Measurements from ENCODE around the gene LRBA. TPM values are rescaled to one million over a fixed set of nuclear protein-coding genes. Genes with fewer than 3 reads are reported as not detected.

The LRBA gene
- total and polyA plus RNA-seq, 9 donors: 9.7 to 49.2 (median 30.4) TPM

DNA sequence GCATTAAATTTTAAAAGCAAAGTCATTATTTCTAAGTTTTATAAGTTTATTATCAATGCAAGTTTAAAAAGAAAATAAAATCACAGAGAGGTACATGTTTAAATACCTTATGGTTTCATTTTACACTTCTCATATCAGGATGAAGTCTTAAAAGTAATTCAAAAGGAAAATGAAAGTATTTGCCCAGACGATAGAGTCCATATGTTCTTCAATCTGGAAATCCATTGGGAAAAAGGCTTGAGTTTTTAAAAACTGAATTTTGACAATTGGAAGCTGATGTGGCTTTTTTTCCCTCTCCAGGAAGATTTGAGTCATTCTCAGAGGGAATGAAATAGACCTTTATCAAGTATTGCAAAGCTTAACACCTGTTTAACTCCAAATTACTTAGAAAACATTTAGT lies 396.0 kb downstream of the LRBA start:
- Histone ChIP-seq H3K4me3 (no peak overlapping the region), H3K36me3 (no peaks in the 10 kb centered on the region), H3K27me3 (no peaks in the 10 kb centered on the region), H3K4me1 (ENCODE audit: insufficient read depth) (no peaks in the 10 kb centered on the region), H3K9me3 (no peaks in the 10 kb centered on the region), H3K27ac (no peak overlapping the region)
- intact Hi-C loops (cut with DNase I): no loop called here
- DNase-seq: no peak
- TF ChIP-seq, protein P1, sequence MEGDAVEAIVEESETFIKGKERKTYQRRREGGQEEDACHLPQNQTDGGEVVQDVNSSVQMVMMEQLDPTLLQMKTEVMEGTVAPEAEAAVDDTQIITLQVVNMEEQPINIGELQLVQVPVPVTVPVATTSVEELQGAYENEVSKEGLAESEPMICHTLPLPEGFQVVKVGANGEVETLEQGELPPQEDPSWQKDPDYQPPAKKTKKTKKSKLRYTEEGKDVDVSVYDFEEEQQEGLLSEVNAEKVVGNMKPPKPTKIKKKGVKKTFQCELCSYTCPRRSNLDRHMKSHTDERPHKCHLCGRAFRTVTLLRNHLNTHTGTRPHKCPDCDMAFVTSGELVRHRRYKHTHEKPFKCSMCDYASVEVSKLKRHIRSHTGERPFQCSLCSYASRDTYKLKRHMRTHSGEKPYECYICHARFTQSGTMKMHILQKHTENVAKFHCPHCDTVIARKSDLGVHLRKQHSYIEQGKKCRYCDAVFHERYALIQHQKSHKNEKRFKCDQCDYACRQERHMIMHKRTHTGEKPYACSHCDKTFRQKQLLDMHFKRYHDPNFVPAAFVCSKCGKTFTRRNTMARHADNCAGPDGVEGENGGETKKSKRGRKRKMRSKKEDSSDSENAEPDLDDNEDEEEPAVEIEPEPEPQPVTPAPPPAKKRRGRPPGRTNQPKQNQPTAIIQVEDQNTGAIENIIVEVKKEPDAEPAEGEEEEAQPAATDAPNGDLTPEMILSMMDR (IDR thresholded peaks at IDR 0.05): no peak
- no peak for TF ChIP-seq POLR2A (IDR thresholded peaks at IDR 0.05)
- WGBS, 3 donors: 5 to 9% (median 9%) methylated on average over 1 of the region's 1 CpG

DNA sequence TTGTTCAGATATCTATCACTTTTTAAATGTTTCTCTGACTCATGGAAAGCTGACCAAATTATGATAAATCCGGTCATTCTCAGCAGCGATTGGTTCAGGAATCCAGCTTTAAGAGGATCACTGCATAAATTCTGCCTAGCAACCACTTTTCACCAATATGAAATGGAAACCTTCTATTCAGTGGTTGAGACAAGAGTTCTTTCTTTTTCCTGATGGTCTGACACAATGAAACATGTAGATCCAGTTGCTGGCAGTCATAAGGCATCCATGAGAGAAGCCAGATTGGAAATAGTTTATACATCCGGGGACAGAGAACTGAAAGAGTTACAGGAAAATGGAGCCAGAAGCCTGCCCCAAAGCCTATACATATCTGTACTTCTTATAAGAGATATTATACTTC lies 406.0 kb downstream of the LRBA start:
- no peak overlapping the region for H3K27ac ChIP-seq
- WGBS, 3 donors: 95 to 99% (median 96%) methylated on average over 3 of the region's 3 CpGs
- no peak for TF ChIP-seq POLR2A (IDR thresholded peaks at IDR 0.05)
- TF ChIP-seq, protein P1 (IDR thresholded peaks at IDR 0.05): no peak
- no peak for TF ChIP-seq EP300 (IDR thresholded peaks at IDR 0.05)
- no peaks in the 10 kb centered on the region for H3K9me3 ChIP-seq
- no peaks in the 10 kb centered on the region for H3K36me3 ChIP-seq
- no peak overlapping the region for H3K4me3 ChIP-seq
- no peaks in the 10 kb centered on the region for H3K4me1 ChIP-seq (ENCODE audit: insufficient read depth)
- DNase-seq: no peak
- no peaks in the 10 kb centered on the region for H3K27me3 ChIP-seq
- intact Hi-C loops (cut with DNase I): no loop called here

DNA sequence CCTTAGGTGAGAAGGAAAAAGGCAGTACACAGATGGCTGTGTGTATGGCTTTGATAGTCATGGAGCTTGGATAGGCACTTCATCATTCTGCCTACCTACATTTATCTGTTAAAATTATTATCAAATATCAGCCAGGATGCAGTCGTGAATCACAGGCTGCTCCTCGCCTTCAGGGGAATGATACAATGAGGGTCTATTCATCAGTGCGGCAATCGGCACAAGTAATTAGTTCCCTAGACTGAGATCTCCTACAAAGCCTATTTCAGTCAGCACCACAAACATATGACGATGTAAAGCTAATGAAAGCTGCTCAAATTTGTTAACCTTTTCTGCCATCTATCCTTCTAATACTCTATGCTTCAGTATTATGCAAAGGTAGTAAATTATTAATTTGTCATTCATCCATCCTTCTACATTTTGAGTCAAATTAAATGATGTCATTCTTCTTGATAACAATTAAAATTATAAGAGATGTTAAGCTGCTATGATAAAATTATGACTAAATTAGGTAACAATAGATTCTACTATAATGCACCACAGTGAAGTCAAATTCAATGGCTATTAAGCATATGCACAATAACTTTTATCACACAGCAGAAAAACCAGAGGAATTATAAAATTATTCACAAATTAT lies 414.2 kb downstream of the LRBA start:
- no peak for DNase-seq
- Histone ChIP-seq H3K4me3 (no peak overlapping the region), H3K4me1 (ENCODE audit: insufficient read depth) (no peaks in the 10 kb centered on the region), H3K27me3 (no peaks in the 10 kb centered on the region), H3K9me3 (no peaks in the 10 kb centered on the region), H3K36me3 (no peaks in the 10 kb centered on the region), H3K27ac (no peak overlapping the region)
- WGBS, 3 donors: 84 to 91% (median 87%) methylated on average over 5 of the region's 5 CpGs
- intact Hi-C loops (cut with DNase I): no loop called here
- TF ChIP-seq POLR2A (IDR thresholded peaks at IDR 0.05): no peak
- TF ChIP-seq, protein P1 (IDR thresholded peaks at IDR 0.05): no peak
- no peak for TF ChIP-seq EP300 (IDR thresholded peaks at IDR 0.05)

DNA sequence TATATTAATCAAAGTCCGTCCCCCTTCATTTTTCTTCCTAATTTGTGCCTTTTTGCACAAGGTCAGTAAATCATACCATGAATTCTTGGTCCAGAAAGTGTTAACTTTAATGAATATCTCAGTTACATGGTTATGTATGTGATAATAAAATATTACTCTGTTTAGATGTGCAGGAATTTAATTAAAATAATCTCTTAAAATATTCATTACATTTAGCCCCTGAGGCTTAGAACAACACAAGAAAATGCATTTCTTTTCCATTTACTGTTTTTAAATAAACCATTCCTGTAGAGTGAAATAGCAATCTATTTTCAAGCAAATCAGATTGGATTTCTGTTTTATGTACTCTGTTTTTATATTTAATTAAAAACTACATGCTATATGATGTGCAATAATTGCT lies 415.5 kb downstream of the LRBA start:
- intact Hi-C loops (cut with DNase I): no loop called here
- DNase-seq: no peak
- TF ChIP-seq, protein P1 (IDR thresholded peaks at IDR 0.05): no peak
- TF ChIP-seq EP300 (IDR thresholded peaks at IDR 0.05): no peak
- no peak for TF ChIP-seq POLR2A (IDR thresholded peaks at IDR 0.05)
- Histone ChIP-seq H3K4me1 (ENCODE audit: insufficient read depth) (no peaks in the 10 kb centered on the region), H3K27me3 (no peaks in the 10 kb centered on the region), H3K9me3 (no peaks in the 10 kb centered on the region), H3K27ac (no peak overlapping the region), H3K36me3 (no peaks in the 10 kb centered on the region), H3K4me3 (no peak overlapping the region)
- 95 to 96% (median 95%) methylated on average over 1 of the region's 1 CpG for WGBS, 3 donors

Data from ovary (tissue), 9 donors.